Chondrocyte (in vitro differentiated cells): ENCODE results near the gene TBX1. TPM values are rescaled to one million over a fixed set of nuclear protein-coding genes. Genes with fewer than 3 reads are reported as not detected.

Experiments
- DNase-seq: peaks from one replicate; pipeline ENCODE4 v3.0.0; 2021; ENCODE audit warnings: mixed read lengths, low spot score
- H3K27ac Mint-ChIP-seq: one replicate; pipeline ENCODE4 v1.8.0; 2021; ENCODE audit warnings: mild to moderate bottlenecking, moderate library complexity, mixed read lengths; ENCODE audit not compliant: unreplicated experiment
- H3K27me3 Mint-ChIP-seq: 2 replicates; pipeline ENCODE4 v1.8.0; 2021; ENCODE audit warnings: low read depth, mixed read lengths
- H3K36me3 Mint-ChIP-seq: 2 replicates; pipeline ENCODE4 v1.8.0; 2021; ENCODE audit warnings: low read depth, mixed read lengths
- H3K4me1 Mint-ChIP-seq: 2 replicates; pipeline ENCODE4 v1.8.0; 2021; ENCODE audit warnings: low read depth, mild to moderate bottlenecking, mixed read lengths
- H3K4me3 Mint-ChIP-seq: one replicate; pipeline ENCODE4 v1.8.0; 2021; ENCODE audit warnings: mild to moderate bottlenecking, moderate library complexity, mixed read lengths; ENCODE audit not compliant: unreplicated experiment
- H3K9me3 Mint-ChIP-seq: 2 replicates; pipeline ENCODE4 v1.8.0; 2021; ENCODE audit warnings: low read depth, mixed read lengths
- CTCF ChIP-seq: fragments of 200-600 bp; sonication (generic); IDR thresholded peaks from 2 replicates; pipeline ENCODE4 v1.5.0; 2021; ENCODE audit warnings: antibody characterized with exemption, mild to moderate bottlenecking, moderate library complexity
- total RNA-seq: library from RNA; stranded (reverse); gene quantifications from 3 replicates; pipeline ENCODE4 v1.2.1, GENCODE V29; 2021

Gene TBX1
- total RNA-seq, 1 donor from 2014 or later = not detected

GRCh38 chr22:19715188-19715930 lies 45.2 kb upstream of the TBX1 start:
- no peak overlapping the region for H3K27ac Mint-ChIP-seq
- H3K9me3 Mint-ChIP-seq = no peaks in the 10 kb centered on the region
- DNase-seq = no peak
- H3K27me3 Mint-ChIP-seq = no peaks in the 10 kb centered on the region
- H3K4me3 Mint-ChIP-seq = peak overlapping the region; percentile 77
- TF ChIP-seq CTCF = no peak
- peaks cover 8% of the 10 kb centered on the region for H3K36me3 Mint-ChIP-seq
- peaks cover 44% of the 10 kb centered on the region for H3K4me1 Mint-ChIP-seq

- Mint-ChIP-seq H3K4me3 (peak overlapping the region; percentile 77), H3K9me3 (no peaks in the 10 kb centered on the region), H3K36me3 (peaks cover 17% of the 10 kb centered on the region), H3K27me3 (no peaks in the 10 kb centered on the region), H3K4me1 (peaks cover 53% of the 10 kb centered on the region), H3K27ac (peak overlapping the region; percentile 54)
- no peak for DNase-seq
- no peak for TF ChIP-seq CTCF
Measured at GRCh38 chr22:19716041-19716828, 44.3 kb upstream of the TBX1 start.

- no peaks in the 10 kb centered on the region for H3K9me3 Mint-ChIP-seq
- H3K27ac Mint-ChIP-seq = peak overlapping the region; percentile 54
- H3K4me3 Mint-ChIP-seq = peak overlapping the region; percentile 77
- peaks cover 19% of the 10 kb centered on the region for H3K36me3 Mint-ChIP-seq
- H3K4me1 Mint-ChIP-seq = peaks cover 55% of the 10 kb centered on the region
- DNase-seq = no peak
- no peak for TF ChIP-seq CTCF
- no peaks in the 10 kb centered on the region for H3K27me3 Mint-ChIP-seq
Measured at GRCh38 chr22:19716829-19717105, 43.8 kb upstream of the TBX1 start.

- Mint-ChIP-seq H3K27me3 (no peaks in the 10 kb centered on the region), H3K4me1 (peaks cover 55% of the 10 kb centered on the region)
- TF ChIP-seq CTCF = no peak
Measured at GRCh38 chr22:19717181-19717580, 43.4 kb upstream of the TBX1 start.

GRCh38 chr22:19717691-19718455 lies 42.7 kb upstream of the TBX1 start:
- H3K36me3 Mint-ChIP-seq = peaks cover 23% of the 10 kb centered on the region
- TF ChIP-seq CTCF = peak; percentile 97
- peak overlapping the region; percentile 64 for H3K4me3 Mint-ChIP-seq
- H3K27ac Mint-ChIP-seq = peak overlapping the region; percentile 54
- H3K4me1 Mint-ChIP-seq = peaks cover 55% of the 10 kb centered on the region
- H3K27me3 Mint-ChIP-seq = no peaks in the 10 kb centered on the region
- H3K9me3 Mint-ChIP-seq = no peaks in the 10 kb centered on the region
- DNase-seq = no peak

More at GRCh38 chr22:19717181-19717580, 43.4 kb upstream of the TBX1 start:
- no peak for DNase-seq
- Mint-ChIP-seq H3K9me3 (no peaks in the 10 kb centered on the region), H3K36me3 (peaks cover 19% of the 10 kb centered on the region), H3K27ac (peak overlapping the region; percentile 17), H3K4me3 (peak overlapping the region; percentile 64)
